Breast epithelium (tissue), 4 donors: ENCODE results near the gene SYCN. TPM values are rescaled to one million over a fixed set of nuclear protein-coding genes. Genes with fewer than 3 reads are reported as not detected.

ENCODE experiments used
- DNase-seq, 2 donors: peaks; one replicate each; pipeline ENCODE4 v3.0.0-alpha.2; 2019; ENCODE audit warnings: low spot score in 2 of 2
- H3K27ac ChIP-seq, 2 donors: fragments of 200-600 bp; sonication (generic) in 1 of 2; one replicate each; pipeline ENCODE4 v1.5.1; 2016 to 2019; ENCODE audit warnings: mild to moderate bottlenecking in 1 of 2
- H3K27me3 ChIP-seq, 2 donors: fragments of 200-600 bp; sonication (generic) in 1 of 2; one replicate each; pipeline versions ENCODE4 v1.5.1 to v1.6.0; 2017 to 2019; ENCODE audit warnings: control low read depth in 1 of 2, mild to moderate bottlenecking in 1 of 2
- H3K36me3 ChIP-seq: fragments of 200-600 bp; one replicate; pipeline ENCODE4 v1.5.1; 2019
- H3K4me1 ChIP-seq, 2 donors: fragments of 200-600 bp; sonication (generic); one replicate each; pipeline ENCODE4 v1.5.1; 2016 to 2019; ENCODE audit warnings: control low read depth in 1 of 2
- H3K4me3 ChIP-seq, 3 donors: fragments of 200-600 bp; sonication (generic); 1 replicate in 2 of 3; 2 replicates in 1 of 3; pipeline ENCODE4 v1.5.1; 2016 to 2019; ENCODE audit warnings: mild to moderate bottlenecking in 3 of 3, moderate library complexity in 2 of 3
- H3K9me3 ChIP-seq, 2 donors: fragments of 200-600 bp; sonication (generic) in 1 of 2; one replicate each; pipeline ENCODE4 v1.5.1; 2016 to 2019; ENCODE audit warnings: control low read depth in 1 of 2
- CTCF ChIP-seq, 3 donors: fragments of 450-650 bp; IDR thresholded peaks; one replicate each; pipeline ENCODE4 v1.5.1; 2016 to 2017; ENCODE audit warnings: antibody characterized with exemption in 3 of 3, mild to moderate bottlenecking in 3 of 3, moderate library complexity in 3 of 3
- POLR2A ChIP-seq: fragments of 450-650 bp; IDR thresholded peaks from one replicate; pipeline ENCODE4 v1.6.1; 2016; ENCODE audit warnings: antibody characterized with exemption, mild to moderate bottlenecking, moderate library complexity
- POLR2AphosphoS5 ChIP-seq, 3 donors: sonication (generic); formaldehyde crosslinking; IDR thresholded peaks; one replicate each; pipeline ENCODE4 v1.6.1; 2017; ENCODE audit warnings: antibody characterized with exemption in 3 of 3
- intact Hi-C: fragments of 100-400 bp; cut with DNase I; formaldehyde crosslinking; loops from one replicate; pipeline ENCODE4 v1.15.1; 2023; ENCODE audit warnings: low total_unique reads
- total RNA-seq, 3 donors: library from RNA; depleted of rRNA; stranded (reverse); fragments of >200 nt; gene quantifications; one replicate each; pipeline ENCODE4 v1.1.0, GENCODE V29; 2016

The SYCN gene
- total RNA-seq, 3 donors from 2014 or later = not detected

GRCh38 chr19:39164289-39164688 is 39.8 kb downstream of the SYCN start:
- no peaks in the 10 kb centered on the region for H3K27me3 ChIP-seq
- no peaks in the 10 kb centered on the region for H3K36me3 ChIP-seq
- H3K27ac ChIP-seq = no peak overlapping the region
- DNase-seq = no peak
- TF ChIP-seq POLR2AphosphoS5 (IDR thresholded peaks at IDR 0.05) = no peak
- no peak for TF ChIP-seq CTCF (IDR thresholded peaks at IDR 0.05)
- no peak for TF ChIP-seq POLR2A
- H3K9me3 ChIP-seq = no peaks in the 10 kb centered on the region
- peaks cover 14 to 46% of the 10 kb centered on the region in 2 donors for H3K4me1 ChIP-seq
- H3K4me3 ChIP-seq = no peak overlapping the region
- intact Hi-C loops = no loop called here

GRCh38 chr19:39163621-39164020 is 40.4 kb downstream of the SYCN start:
- Histone ChIP-seq H3K36me3 (no peaks in the 10 kb centered on the region), H3K4me1 (peaks cover 14 to 46% of the 10 kb centered on the region in 2 donors), H3K27me3 (no peaks in the 10 kb centered on the region), H3K9me3 (no peaks in the 10 kb centered on the region), H3K4me3 (no peak overlapping the region), H3K27ac (peak overlapping the region in 1 of 2 donors; percentile 21)
- TF ChIP-seq POLR2A (no peak), POLR2AphosphoS5 (IDR thresholded peaks at IDR 0.05) (no peak), CTCF (IDR thresholded peaks at IDR 0.05) (no peak)
- intact Hi-C loops = no loop called here
- no peak for DNase-seq

GRCh38 chr19:39162441-39163043 is 41.5 kb downstream of the SYCN start:
- H3K27ac ChIP-seq = peak overlapping the region; percentile 21 to 95
- peaks cover 15 to 51% of the 10 kb centered on the region in 2 donors for H3K4me1 ChIP-seq

GRCh38 chr19:39160889-39161672 is 43.0 kb downstream of the SYCN start:
- peak; percentile 76 to 91 for DNase-seq
- Histone ChIP-seq H3K36me3 (no peaks in the 10 kb centered on the region), H3K9me3 (no peaks in the 10 kb centered on the region), H3K4me1 (peaks cover 29 to 53% of the 10 kb centered on the region in 2 donors), H3K27me3 (no peaks in the 10 kb centered on the region), H3K4me3 (peak overlapping the region in 1 of 3 donors; percentile 42), H3K27ac (peak overlapping the region; percentile 95 to 97)
- intact Hi-C loops = no loop called here
- no peak for TF ChIP-seq POLR2A
- no peak for TF ChIP-seq POLR2AphosphoS5 (IDR thresholded peaks at IDR 0.05)
- no peak for TF ChIP-seq CTCF (IDR thresholded peaks at IDR 0.05)

More at GRCh38 chr19:39162441-39163043, 41.5 kb downstream of the SYCN start:
- Histone ChIP-seq H3K36me3 (no peaks in the 10 kb centered on the region), H3K27me3 (no peaks in the 10 kb centered on the region), H3K4me3 (no peak overlapping the region), H3K9me3 (no peaks in the 10 kb centered on the region)
- no peak for DNase-seq
- intact Hi-C loops = no loop called here
- TF ChIP-seq CTCF (IDR thresholded peaks at IDR 0.05) (no peak), POLR2A (no peak)

GRCh38 chr19:39160523-39160861 is 43.6 kb downstream of the SYCN start:
- Histone ChIP-seq H3K9me3 (no peaks in the 10 kb centered on the region), H3K27me3 (no peaks in the 10 kb centered on the region), H3K36me3 (no peaks in the 10 kb centered on the region), H3K4me1 (peaks cover 35 to 54% of the 10 kb centered on the region in 2 donors), H3K27ac (peak overlapping the region; percentile 95 to 97), H3K4me3 (peak overlapping the region in 1 of 3 donors; percentile 42)
- TF ChIP-seq CTCF (IDR thresholded peaks at IDR 0.05) (no peak), POLR2A (no peak), POLR2AphosphoS5 (IDR thresholded peaks at IDR 0.05) (no peak)
- DNase-seq = peak; percentile 84 to 94
- intact Hi-C loops = no loop called here
